ENCODE results near the gene RIN3. TPM values are rescaled to one million over a fixed set of nuclear protein-coding genes. Genes with fewer than 3 reads are reported as not detected.

The RIN3 gene
- total RNA-seq, 1 experiment from 2014 or later, result 1.5 TPM

DNA sequence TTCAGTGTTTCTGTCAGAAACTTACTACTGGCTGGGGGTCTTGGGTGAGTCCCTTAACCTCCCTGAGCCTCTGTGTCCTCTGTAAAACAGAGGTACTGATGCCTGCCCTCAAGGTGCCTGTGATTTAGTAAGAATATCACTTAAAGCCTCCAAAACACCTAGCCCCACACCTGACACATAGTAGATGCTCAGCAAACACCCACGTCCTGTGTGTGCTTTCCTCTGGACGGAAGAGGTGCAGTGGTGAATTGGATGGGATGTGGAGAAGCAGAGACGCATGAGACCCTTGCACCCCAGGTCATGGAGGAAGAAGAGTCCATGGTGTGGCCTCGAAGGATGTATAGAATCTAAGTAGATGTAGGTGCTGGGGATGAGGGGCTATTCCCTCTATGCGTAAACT, 124.3 kb downstream of the RIN3 start:
- H3K27ac Mint-ChIP-seq, result peak overlapping the region in 1 of 3 experiments; percentile 45; a peak in 1 of 7 replicates
- H2BK12ac ChIP-seq (ENCODE audit: insufficient read length, low read depth, low read length), result no peak overlapping the region
- no peak overlapping the region for H3K9ac ChIP-seq (ENCODE audit: extremely low read depth, insufficient read length, low read length)
- H2BK120ac ChIP-seq (ENCODE audit: low read depth, low read length, poor library complexity, severe bottlenecking), result no peak overlapping the region
- no peak overlapping the region for H2BK20ac ChIP-seq (ENCODE audit: low read depth, low read length, poor library complexity, severe bottlenecking)
- no peaks in the 10 kb centered on the region for H3K27me3 ChIP-seq (ENCODE audit: insufficient read depth, low read length)
- H3K4me3 Mint-ChIP-seq, result no peak overlapping the region; a peak in 1 of 5 replicates
- H3K18ac ChIP-seq (ENCODE audit: insufficient read length, low read depth, low read length), result no peak overlapping the region
- no peaks in the 10 kb centered on the region for H3K4me1 ChIP-seq (ENCODE audit: insufficient read depth, low read length)
- no peaks in the 10 kb centered on the region for H3K9me3 Mint-ChIP-seq
- H3K79me2 ChIP-seq (ENCODE audit: insufficient read depth, low read length), result no peaks in the 10 kb centered on the region
- DNase-seq, result no peak
- H3K4ac ChIP-seq (ENCODE audit: low read depth, low read length), result no peak overlapping the region
- no peak overlapping the region for H4K8ac ChIP-seq (replicated peaks; ENCODE audit: insufficient read length, low read depth, low read length)
- WGBS (ENCODE audit: extremely low coverage, insufficient read length, low lambda C conversion rate), result no CpG with 5 or more reads among the region's 5 CpGs
- H3K4me1 Mint-ChIP-seq, result peaks cover 4 to 10% of the 10 kb centered on the region in 2 experiments; a peak in 3 of 4 replicates
- no peak overlapping the region for H3K56ac ChIP-seq (ENCODE audit: insufficient read length, low read depth, low read length)
- no peak overlapping the region for H2AK5ac ChIP-seq (ENCODE audit: insufficient read length, low read length)
- H2BK15ac ChIP-seq (ENCODE audit: low read depth, low read length), result no peak overlapping the region
- H3K79me1 ChIP-seq (ENCODE audit: insufficient read depth, low read depth, low read length, poor library complexity, severe bottlenecking), result no peaks in the 10 kb centered on the region
- H3T11ph ChIP-seq (ENCODE audit: low read length), result no peak overlapping the region
- H3K23me2 ChIP-seq (ENCODE audit: insufficient read length, low read depth, low read length, poor library complexity, severe bottlenecking), result no peaks in the 10 kb centered on the region
- no peak overlapping the region for H4K91ac ChIP-seq (ENCODE audit: insufficient read length, low read depth, low read length)
- H2AFZ ChIP-seq (ENCODE audit: low read length), result no peak overlapping the region
- H2BK5ac ChIP-seq (ENCODE audit: insufficient read length, low read length), result no peak overlapping the region
- H3K23ac ChIP-seq (ENCODE audit: insufficient read length, low read depth, low read length), result no peak overlapping the region
- H3K27me3 Mint-ChIP-seq (ENCODE audit: low read depth), result peaks cover 1% of the 10 kb centered on the region
- H3K4me2 ChIP-seq (ENCODE audit: insufficient read depth, insufficient read length, low read length), result no peak overlapping the region
- no peak overlapping the region for H3K14ac ChIP-seq (ENCODE audit: insufficient read depth, low read length)
- no peak overlapping the region for H4K5ac ChIP-seq (ENCODE audit: insufficient read length, low read depth, low read length)
- no peaks in the 10 kb centered on the region for H3K36me3 Mint-ChIP-seq (ENCODE audit: insufficient read depth in 1 of 3, low read depth in 3 of 3)
- TF ChIP-seq, protein P1, sequence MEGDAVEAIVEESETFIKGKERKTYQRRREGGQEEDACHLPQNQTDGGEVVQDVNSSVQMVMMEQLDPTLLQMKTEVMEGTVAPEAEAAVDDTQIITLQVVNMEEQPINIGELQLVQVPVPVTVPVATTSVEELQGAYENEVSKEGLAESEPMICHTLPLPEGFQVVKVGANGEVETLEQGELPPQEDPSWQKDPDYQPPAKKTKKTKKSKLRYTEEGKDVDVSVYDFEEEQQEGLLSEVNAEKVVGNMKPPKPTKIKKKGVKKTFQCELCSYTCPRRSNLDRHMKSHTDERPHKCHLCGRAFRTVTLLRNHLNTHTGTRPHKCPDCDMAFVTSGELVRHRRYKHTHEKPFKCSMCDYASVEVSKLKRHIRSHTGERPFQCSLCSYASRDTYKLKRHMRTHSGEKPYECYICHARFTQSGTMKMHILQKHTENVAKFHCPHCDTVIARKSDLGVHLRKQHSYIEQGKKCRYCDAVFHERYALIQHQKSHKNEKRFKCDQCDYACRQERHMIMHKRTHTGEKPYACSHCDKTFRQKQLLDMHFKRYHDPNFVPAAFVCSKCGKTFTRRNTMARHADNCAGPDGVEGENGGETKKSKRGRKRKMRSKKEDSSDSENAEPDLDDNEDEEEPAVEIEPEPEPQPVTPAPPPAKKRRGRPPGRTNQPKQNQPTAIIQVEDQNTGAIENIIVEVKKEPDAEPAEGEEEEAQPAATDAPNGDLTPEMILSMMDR (conservative IDR thresholded peaks at IDR 0.05), result no peak
- no peaks in the 10 kb centered on the region for H4K20me1 ChIP-seq (ENCODE audit: control insufficient read depth, insufficient read depth, insufficient read length)
- no peak overlapping the region for H3K27ac ChIP-seq (ENCODE audit: insufficient read length, low read depth, low read length)
- no peaks in the 10 kb centered on the region for H3K9me3 ChIP-seq (ENCODE audit: control insufficient read depth, low read depth, low read length)
